K562 (cell line): ENCODE measurements around the gene LIMS1. TPM values are rescaled to one million over a fixed set of nuclear protein-coding genes. Genes with fewer than 3 reads are reported as not detected.

Experiments
- ATAC-seq: fragments of 200-7000 bp; cut with Tn5 transposase; 3 replicates; pipeline ENCODE4 v1.9.1; 2020; ENCODE audit warnings: moderate library complexity
- BruUV-seq: library from RNA; stranded (reverse); fragments of 400-500 nt; replicated peaks from 2 replicates; lab custom pipeline; 2021; lab: Mats Ljungman, UMichigan
- CTCF ChIA-PET: fragments of 300-600 bp; formaldehyde crosslinking; extraction: SDS; loops from one replicate; lab custom pipeline; 2021; ENCODE audit warnings: low intra/inter-chr PET ratio; lab: Yijun Ruan, JAX
- POLR2A ChIA-PET: fragments of 300-600, 350-650 bp; sonication (Branson Sonifier 250); formaldehyde crosslinking; extraction: SDS; loops from one replicate; lab custom pipeline; 2021; ENCODE audit warnings: antibody characterized with exemption, inconsistent platforms; lab: Yijun Ruan, JAX
- DNase-seq, 4 experiments: peaks; one replicate each; pipeline versions ENCODE4 v3.0.0 to v3.0.0-alpha.2; 2011 to 2018; ENCODE audit warnings: low spot score in 3 of 4, mixed read lengths in 3 of 4; ENCODE audit errors: extremely low read depth in 1 of 4
- FAIRE-seq: peaks from 2 replicates; lab custom pipeline; 2011; peaks lifted over from hg19 to GRCh38; lab: Jason Lieb, UNC
- H2AFZ ChIP-seq: 2 replicates; pipeline ENCODE4 v1.6.0; 2011; ENCODE audit warnings: low read depth, low read length, control low read depth, inconsistent platforms
- H3K27ac ChIP-seq: fragments of 200-600 bp; 3 replicates; pipeline ENCODE4 v1.8.0; 2011; ENCODE audit warnings: low read depth, mild to moderate bottlenecking, control low read depth, inconsistent platforms, low read length, moderate library complexity, mixed read lengths; ENCODE audit errors: extremely low read depth
- H3K27me3 ChIP-seq, 2 experiments: fragments of 300-600 bp in 1 of 2; 2 replicates in 1 of 2; 3 replicates in 1 of 2; pipeline versions ENCODE4 v1.6.0 to v1.8.0; 2011; ENCODE audit warnings: inconsistent platforms in 2 of 2, low read length in 2 of 2, mild to moderate bottlenecking in 1 of 2, mixed read lengths in 1 of 2, moderate library complexity in 1 of 2; ENCODE audit not compliant: control insufficient read depth in 2 of 2, insufficient read depth in 2 of 2
- H3K36me3 ChIP-seq: fragments of 300-600 bp; 3 replicates; pipeline ENCODE4 v1.8.0; 2011; ENCODE audit warnings: mild to moderate bottlenecking, low read length, inconsistent platforms; ENCODE audit not compliant: control insufficient read depth, insufficient read depth
- H3K4me1 ChIP-seq, 2 experiments: fragments of 200-600 bp in 1 of 2; replicated peaks in 1 of 2; 2 replicates in 1 of 2; 3 replicates in 1 of 2; pipeline versions ENCODE4 v1.5.1 to v1.8.0; 2011; ENCODE audit warnings: inconsistent platforms in 2 of 2, low read length in 2 of 2, mild to moderate bottlenecking in 1 of 2, mixed read lengths in 1 of 2, moderate library complexity in 1 of 2; ENCODE audit not compliant: control insufficient read depth in 2 of 2, insufficient read depth in 2 of 2
- H3K4me2 ChIP-seq: 2 replicates; pipeline ENCODE4 v1.6.1; 2011; ENCODE audit warnings: low read length, control low read depth, inconsistent platforms, mixed read lengths; ENCODE audit not compliant: insufficient read depth
- H3K4me3 ChIP-seq: fragments of 200-600 bp; sonication (generic), shearing (Covaris generic); 2 replicates; pipeline ENCODE4 v1.5.1; 2016; ENCODE audit warnings: control low read depth, inconsistent platforms
- H3K79me2 ChIP-seq: fragments of 200-600 bp; 3 replicates; pipeline ENCODE4 v1.8.0; 2011; ENCODE audit warnings: low read length, inconsistent platforms; ENCODE audit not compliant: control insufficient read depth, insufficient read depth
- H3K9ac ChIP-seq, 2 experiments: 2 replicates each; pipeline versions ENCODE4 v1.6.0 to v1.6.1; 2011; ENCODE audit warnings: low read depth in 2 of 2, low read length in 2 of 2, control low read depth in 1 of 2, inconsistent platforms in 1 of 2, mild to moderate bottlenecking in 1 of 2, mixed read lengths in 1 of 2; ENCODE audit not compliant: insufficient read depth in 1 of 2
- H3K9me1 ChIP-seq: one replicate; pipeline ENCODE4 v1.6.0; 2011; ENCODE audit warnings: inconsistent platforms, mild to moderate bottlenecking, low read length, moderate library complexity; ENCODE audit not compliant: control insufficient read depth, insufficient read depth
- H3K9me3 ChIP-seq: replicated peaks from 2 replicates; pipeline ENCODE4 v1.5.1; 2011; ENCODE audit warnings: low read depth, low read length, inconsistent platforms; ENCODE audit not compliant: control insufficient read depth, insufficient read depth
- H4K20me1 ChIP-seq: replicated peaks from 2 replicates; pipeline ENCODE4 v1.6.1; 2011; ENCODE audit warnings: low read length, inconsistent platforms, mixed read lengths; ENCODE audit not compliant: control insufficient read depth, insufficient read depth
- ESRRA ChIP-seq: fragments of 450-650 bp; IDR thresholded peaks from 2 replicates; pipeline ENCODE4 v1.6.1; 2014; ENCODE audit warnings: low read depth, mild to moderate bottlenecking, moderate library complexity, borderline replicate concordance
- MXI1 ChIP-seq: IDR thresholded peaks from 2 replicates; pipeline ENCODE4 v1.6.1; 2011; ENCODE audit warnings: low read depth, mild to moderate bottlenecking, improper control_type of control experiment, low read length
- MYC ChIP-seq, 2 experiments: fragments of 250-450 bp in 1 of 2; sonication (Bioruptor Pico) in 1 of 2; IDR thresholded peaks; 2 replicates each; pipeline versions ENCODE4 v1.5.1 to v1.6.1; 2012 to 2021; ENCODE audit warnings: low read depth in 2 of 2, borderline replicate concordance in 1 of 2, improper control_type of control experiment in 1 of 2, low read length in 1 of 2, mild to moderate bottlenecking in 1 of 2, moderate library complexity in 1 of 2
- NBN ChIP-seq: fragments of 450-650 bp; IDR thresholded peaks from 2 replicates; pipeline ENCODE4 v1.6.1; 2016; ENCODE audit warnings: low read depth, mild to moderate bottlenecking
- NCOA6 ChIP-seq: fragments of 450-650 bp; IDR thresholded peaks from 2 replicates; pipeline ENCODE4 v1.6.1; 2017; ENCODE audit warnings: mild to moderate bottlenecking
- PHB ChIP-seq: fragments of 250-450 bp; sonication (Bioruptor Pico); IDR thresholded peaks from 2 replicates; pipeline ENCODE4 v1.5.0; 2021
- RBM15 ChIP-seq: fragments of 200-400 bp; formaldehyde crosslinking; IDR thresholded peaks from 2 replicates; pipeline ENCODE4 v1.6.1; 2018; ENCODE audit warnings: mild to moderate bottlenecking, low read length, moderate library complexity; ENCODE audit not compliant: insufficient read depth
- SMARCA4 ChIP-seq: fragments of 450-650 bp; IDR thresholded peaks from 2 replicates; pipeline ENCODE4 v1.6.1; 2016
- SP2 ChIP-seq: IDR thresholded peaks from 2 replicates; pipeline ENCODE4 v1.6.1; 2011; ENCODE audit warnings: mild to moderate bottlenecking, low read depth, low read length, moderate library complexity; ENCODE audit not compliant: poor library complexity, severe bottlenecking; ENCODE audit errors: extremely low read depth
- TEAD1 ChIP-seq, 2 experiments: fragments of 450-650 bp in 1 of 2; sonication (generic) in 1 of 2; formaldehyde crosslinking; IDR thresholded peaks; 2 replicates each; pipeline versions ENCODE4 v1.4.0 to v1.8.0; 2020 to 2022; ENCODE audit warnings: mild to moderate bottlenecking in 2 of 2, missing genetic modification reagents in 1 of 2
- TGIF2 ChIP-seq: sonication (generic); formaldehyde crosslinking; IDR thresholded peaks from 2 replicates; pipeline ENCODE4 v1.8.1; 2022; ENCODE audit warnings: mild to moderate bottlenecking, missing genetic modification reagents, moderate library complexity
- whole genome bisulfite sequencing: fragments of 100-300 bp; shearing (Covaris generic); methylation state at CpG from one replicate; pipeline ENCODE4 v1.1.6; 2016; ENCODE audit warnings: low coverage, mixed read lengths; ENCODE audit not compliant: insufficient coverage; ENCODE audit errors: missing lambda C conversion rate; 5-methylcytosine and 5-hydroxymethylcytosine counted together
- in situ Hi-C: fragments of 300-500 bp; cut with MboI; formaldehyde crosslinking; loops from 4 replicates; pipeline ENCODE4 v1.15.0; 2018; ENCODE audit warnings: inconsistent platforms, mixed read lengths
- intact Hi-C: fragments of 100-400 bp; cut with micrococcal nuclease; formaldehyde crosslinking; loops from 2 replicates; pipeline ENCODE4 v1.14.2; 2022
- polyA plus RNA-seq, 8 experiments: library from polyadenylated mRNA; depleted of rRNA in 4 of 8; stranded (reverse) in 5 of 8; unstranded in 3 of 8; fragments of >200 nt; fragmentation: Nextera tagmentation in 2 of 8; fragmentation: Illumina TruSeq in 1 of 8; extraction: Ambion mirVana in 2 of 8; extraction: Trizol in 1 of 8; gene quantifications; 2 replicates each; pipeline versions ENCODE4 v1.2.1 to v1.2.3, GENCODE V29; 2011 to 2014; ENCODE audit warnings: inconsistent platforms in 1 of 8, missing spikeins in 1 of 8
- total RNA-seq, 7 experiments: library from RNA; depleted of rRNA in 6 of 7; stranded (reverse); fragments of >200 nt in 6 of 7; fragmentation: Illumina TruSeq in 2 of 7; extraction: Trizol in 2 of 7; gene quantifications; 2 replicates each; pipeline versions ENCODE4 v1.2.1 to v1.2.3, GENCODE V29; 2011 to 2021; ENCODE audit warnings: low replicate concordance in 1 of 7
- TF ChIP-seq, protein P1 (sequence below): fragments of 250-450 bp; sonication (Bioruptor Pico); IDR thresholded peaks from 2 replicates; pipeline ENCODE4 v1.8.0; 2022; ENCODE audit warnings: moderate library complexity, mild to moderate bottlenecking, inconsistent platforms
- TF ChIP-seq, protein P2 (sequence below), 2 experiments: fragments of 450-650 bp in 1 of 2; sonication (generic) in 1 of 2; formaldehyde crosslinking; conservative IDR thresholded peaks; 2 replicates each; pipeline versions ENCODE4 v1.4.0 to v1.8.1; 2020 to 2022; ENCODE audit warnings: mild to moderate bottlenecking in 1 of 2, missing genetic modification reagents in 1 of 2

LIMS1 gene
- total and polyA plus RNA-seq, 9 of the 15 experiments (the other 6 are each of a cell fraction or from before 2014, with no cell fraction given) = 52.8 to 134 (median 81.0) TPM

- intact Hi-C loops = no loop called here
- H3K9me3 ChIP-seq = no peaks in the 10 kb centered on the region
- in situ Hi-C loops = no loop called here
- FAIRE-seq = no peak
- TF ChIP-seq MXI1 = no peak
- no peaks in the 10 kb centered on the region for H3K27me3 ChIP-seq
- H4K20me1 ChIP-seq = no peaks in the 10 kb centered on the region; the same call in 1 of the 2 replicates
- no peak overlapping the region for H2AFZ ChIP-seq
- no peak overlapping the region for H3K4me3 ChIP-seq
- no peak overlapping the region for H3K27ac ChIP-seq
- POLR2A ChIA-PET = no interaction called here
- no peak for DNase-seq
- ATAC-seq = no peak
- CTCF ChIA-PET = no interaction called here
- peaks cover 98% of the 10 kb centered on the region for H3K79me2 ChIP-seq
- H3K9ac ChIP-seq = no peak overlapping the region
- no peak overlapping the region for H3K4me2 ChIP-seq
- peaks cover 4 to 29% of the 10 kb centered on the region in 2 experiments; a peak in 4 of 5 replicates for H3K4me1 ChIP-seq
- H3K36me3 ChIP-seq = no peaks in the 10 kb centered on the region; the same call in 1 of the 3 replicates
- BruUV-seq = no TSS peak
- H3K9me1 ChIP-seq = peaks cover 4% of the 10 kb centered on the region
- WGBS = 78% methylated on average over 4 of the region's 4 CpGs
These were observed 93.8 kb downstream of the LIMS1 start for GRCh38 chr2:108627911-108628567.

GRCh38 chr2:108628936-108629335, 94.7 kb downstream of the LIMS1 start:
- no peaks in the 10 kb centered on the region for H3K27me3 ChIP-seq
- peaks cover 4 to 23% of the 10 kb centered on the region in 2 experiments; a peak in 4 of 5 replicates for H3K4me1 ChIP-seq
- H4K20me1 ChIP-seq = no peaks in the 10 kb centered on the region; the same call in 1 of the 2 replicates
- intact Hi-C loops (no loop called here), in situ Hi-C loops (no loop called here)
- DNase-seq = no peak
- H3K36me3 ChIP-seq = no peaks in the 10 kb centered on the region; the same call in 1 of the 3 replicates
- no peaks in the 10 kb centered on the region for H3K9me3 ChIP-seq
- H3K4me3 ChIP-seq = no peak overlapping the region
- no peak for FAIRE-seq
- H2AFZ ChIP-seq = no peak overlapping the region
- no peak overlapping the region for H3K27ac ChIP-seq
- ChIA-PET CTCF (no interaction called here), POLR2A (interaction anchor here (0.6 to 1.3 kb wide), 3 partner anchors 16 to 462 kb away, joined by 3 read pairs; no protein-coding TSS in a partner anchor)
- H3K79me2 ChIP-seq = peaks cover 97% of the 10 kb centered on the region
- no peak overlapping the region for H3K4me2 ChIP-seq
- no peak for ATAC-seq
- whole genome bisulfite sequencing = 88% methylated on average over 6 of the region's 6 CpGs
- no peak overlapping the region for H3K9ac ChIP-seq
- BruUV-seq = no TSS peak
- H3K9me1 ChIP-seq = peaks cover 4% of the 10 kb centered on the region
- no peak for TF ChIP-seq ESRRA
- TF ChIP-seq MYC (IDR thresholded peaks at IDR 0.05; ENCODE audit: low read depth, low read length) = no peak
- TF ChIP-seq MYC (CRISPR knock-in tag; IDR thresholded peaks at IDR 0.05; ENCODE audit: borderline replicate concordance, low read depth) = no peak
- TF ChIP-seq SMARCA4 = no peak
- TF ChIP-seq MXI1 = no peak
- TF ChIP-seq NCOA6 = no peak
- no peak for TF ChIP-seq TGIF2 (CRISPR knock-in tag)
- TF ChIP-seq, protein P1, sequence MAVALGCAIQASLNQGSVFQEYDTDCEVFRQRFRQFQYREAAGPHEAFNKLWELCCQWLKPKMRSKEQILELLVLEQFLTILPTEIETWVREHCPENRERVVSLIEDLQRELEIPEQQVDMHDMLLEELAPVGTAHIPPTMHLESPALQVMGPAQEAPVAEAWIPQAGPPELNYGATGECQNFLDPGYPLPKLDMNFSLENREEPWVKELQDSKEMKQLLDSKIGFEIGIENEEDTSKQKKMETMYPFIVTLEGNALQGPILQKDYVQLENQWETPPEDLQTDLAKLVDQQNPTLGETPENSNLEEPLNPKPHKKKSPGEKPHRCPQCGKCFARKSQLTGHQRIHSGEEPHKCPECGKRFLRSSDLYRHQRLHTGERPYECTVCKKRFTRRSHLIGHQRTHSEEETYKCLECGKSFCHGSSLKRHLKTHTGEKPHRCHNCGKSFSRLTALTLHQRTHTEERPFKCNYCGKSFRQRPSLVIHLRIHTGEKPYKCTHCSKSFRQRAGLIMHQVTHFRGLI (CRISPR knock-in tag) = no peak
- TF ChIP-seq SP2 = no peak
- no peak for TF ChIP-seq NBN
- no peak for TF ChIP-seq TEAD1 (CRISPR knock-in tag; IDR thresholded peaks at IDR 0.05)
- TF ChIP-seq, protein P2, sequence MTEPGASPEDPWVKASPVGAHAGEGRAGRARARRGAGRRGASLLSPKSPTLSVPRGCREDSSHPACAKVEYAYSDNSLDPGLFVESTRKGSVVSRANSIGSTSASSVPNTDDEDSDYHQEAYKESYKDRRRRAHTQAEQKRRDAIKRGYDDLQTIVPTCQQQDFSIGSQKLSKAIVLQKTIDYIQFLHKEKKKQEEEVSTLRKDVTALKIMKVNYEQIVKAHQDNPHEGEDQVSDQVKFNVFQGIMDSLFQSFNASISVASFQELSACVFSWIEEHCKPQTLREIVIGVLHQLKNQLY (CRISPR knock-in tag; conservative IDR thresholded peaks at IDR 0.05) = no peak
- TF ChIP-seq RBM15 = no peak
- TF ChIP-seq PHB (CRISPR knock-in tag) = no peak
